A549 (cell line): ENCODE results near the gene AUTS2. TPM values are rescaled to one million over a fixed set of nuclear protein-coding genes. Genes with fewer than 3 reads are reported as not detected.

Source experiments
- ATAC-seq, 2 experiments: fragments of 200-7000 bp in 1 of 2; fragments of >200 bp in 1 of 2; cut with Nextera tagmentation in 1 of 2; cut with Tn5 transposase in 1 of 2; 3 replicates each; pipeline versions ENCODE4 v1.8.0 to v1.9.1; 2018 to 2020; ENCODE audit warnings: mild to moderate bottlenecking in 1 of 2, moderate library complexity in 1 of 2
- CTCF ChIA-PET: fragments of 300-600 bp; sonication (Branson Sonifier 250); formaldehyde crosslinking; extraction: SDS; loops from one replicate; lab custom pipeline; 2021; ENCODE audit warnings: antibody characterized with exemption, inconsistent platforms; lab: Yijun Ruan, JAX
- POLR2A ChIA-PET: fragments of 350-600 bp; formaldehyde crosslinking; extraction: SDS; loops from one replicate; lab custom pipeline; 2021; ENCODE audit warnings: antibody characterized with exemption, inconsistent platforms; lab: Yijun Ruan, JAX
- DNase-seq, 2 experiments: peaks; one replicate each; pipeline versions ENCODE4 v3.0.0 to v3.0.0-alpha.2; 2011 to 2016; ENCODE audit warnings: low read depth in 1 of 2, low spot score in 1 of 2
- FAIRE-seq: peaks from 2 replicates; lab custom pipeline; 2011; peaks lifted over from hg19 to GRCh38; lab: Jason Lieb, UNC
- H3K27ac ChIP-seq, 2 experiments: fragments of >200 bp; sonication (Bioruptor Twin); formaldehyde crosslinking; 3 replicates each; pipeline ENCODE4 v1.5.1; 2016 to 2017
- H3K4me1 ChIP-seq: fragments of >200 bp; sonication (Bioruptor Twin); formaldehyde crosslinking; 3 replicates; pipeline ENCODE4 v1.6.1; 2016
- H3K4me2 ChIP-seq: fragments of >200 bp; sonication (Bioruptor Twin); formaldehyde crosslinking; 3 replicates; pipeline ENCODE4 v1.6.1; 2016
- H3K4me3 ChIP-seq: fragments of >200 bp; sonication (Bioruptor Twin); formaldehyde crosslinking; 3 replicates; pipeline ENCODE4 v1.5.1; 2016
- H3K9me3 ChIP-seq: fragments of >200 bp; sonication (Bioruptor Twin); formaldehyde crosslinking; 3 replicates; pipeline ENCODE4 v1.6.1; 2016
- ATOH8 ChIP-seq: fragments of 250-450 bp; sonication (Bioruptor Pico); IDR thresholded peaks from 2 replicates; pipeline ENCODE4 v1.5.0; 2020; ENCODE audit warnings: low read depth, mild to moderate bottlenecking, moderate library complexity
- BHLHE40 ChIP-seq: IDR thresholded peaks from 2 replicates; pipeline ENCODE4 v1.6.1; 2012; ENCODE audit warnings: low read depth, low read length, inconsistent platforms
- FOSB ChIP-seq: fragments of 250-450 bp; sonication (Bioruptor Pico); IDR thresholded peaks from 2 replicates; pipeline ENCODE4 v1.5.0; 2020; ENCODE audit warnings: mild to moderate bottlenecking, moderate library complexity
- FOSL2 ChIP-seq, 2 experiments: fragments of 450-650 bp in 1 of 2; fragments of >200 bp in 1 of 2; sonication (Bioruptor Twin) in 1 of 2; formaldehyde crosslinking; IDR thresholded peaks; 2 replicates each; pipeline versions ENCODE4 v1.5.0 to v1.6.1; 2016 to 2020; ENCODE audit warnings: mild to moderate bottlenecking in 1 of 2, moderate library complexity in 1 of 2
- FOXS1 ChIP-seq: fragments of 250-450 bp; sonication (Bioruptor Pico); IDR thresholded peaks from 2 replicates; pipeline ENCODE4 v1.5.0; 2020; ENCODE audit warnings: mild to moderate bottlenecking, moderate library complexity
- GATA3 ChIP-seq: IDR thresholded peaks from 2 replicates; pipeline ENCODE4 v1.6.1; 2012; ENCODE audit warnings: borderline replicate concordance
- HMGXB4 ChIP-seq: fragments of 250-450 bp; sonication (Bioruptor Pico); IDR thresholded peaks from 2 replicates; pipeline ENCODE4 v1.5.0; 2021; ENCODE audit warnings: mild to moderate bottlenecking, moderate library complexity, borderline replicate concordance
- HOXA7 ChIP-seq: fragments of 250-450 bp; sonication (Bioruptor Pico); IDR thresholded peaks from 2 replicates; pipeline ENCODE4 v1.5.0; 2020; ENCODE audit warnings: mild to moderate bottlenecking, moderate library complexity
- HOXB13 ChIP-seq: fragments of 250-450 bp; sonication (Bioruptor Pico); IDR thresholded peaks from 2 replicates; pipeline ENCODE4 v1.5.0; 2020; ENCODE audit warnings: low read depth, mild to moderate bottlenecking, moderate library complexity
- HOXB5 ChIP-seq: fragments of 250-450 bp; sonication (Bioruptor Pico); IDR thresholded peaks from 2 replicates; pipeline ENCODE4 v1.5.0; 2020; ENCODE audit warnings: mild to moderate bottlenecking, moderate library complexity
- JUNB ChIP-seq: fragments of >200 bp; sonication (Bioruptor Twin); formaldehyde crosslinking; IDR thresholded peaks from 2 replicates; pipeline ENCODE4 v1.6.1; 2016
- KDM1A ChIP-seq: fragments of 200-600 bp; sonication (generic); IDR thresholded peaks from 2 replicates; pipeline ENCODE4 v1.6.1; 2016; ENCODE audit warnings: low read depth, mild to moderate bottlenecking
- NPAS2 ChIP-seq: fragments of 250-450 bp; sonication (Bioruptor Pico); IDR thresholded peaks from 2 replicates; pipeline ENCODE4 v1.8.0; 2022; ENCODE audit warnings: mild to moderate bottlenecking, moderate library complexity, borderline replicate concordance
- NR3C1 ChIP-seq: fragments of >200 bp; sonication (Bioruptor Twin); formaldehyde crosslinking; IDR thresholded peaks from 3 replicates; pipeline ENCODE4 v1.6.1; 2017
- PHF8 ChIP-seq: fragments of 200-600 bp; sonication (generic); IDR thresholded peaks from 2 replicates; pipeline ENCODE4 v1.6.1; 2016; ENCODE audit warnings: low read depth, mild to moderate bottlenecking, antibody characterized with exemption, moderate library complexity, borderline replicate concordance
- POLR2AphosphoS2 ChIP-seq: conservative IDR thresholded peaks from 2 replicates; pipeline ENCODE4 v1.6.1; 2012; ENCODE audit warnings: low read length, improper control_type of control experiment, inconsistent platforms
- RAD21 ChIP-seq, 2 experiments: fragments of >200 bp in 1 of 2; sonication (Bioruptor Twin) in 1 of 2; formaldehyde crosslinking in 1 of 2; IDR thresholded peaks in 1 of 2; conservative IDR thresholded peaks in 1 of 2; 2 replicates in 1 of 2; 3 replicates in 1 of 2; pipeline ENCODE4 v1.6.1; 2012 to 2018; ENCODE audit warnings: inconsistent platforms in 1 of 2
- RARB ChIP-seq: fragments of 250-450 bp; sonication (Bioruptor Pico); IDR thresholded peaks from 2 replicates; pipeline ENCODE4 v1.8.0; 2021; ENCODE audit warnings: mild to moderate bottlenecking, moderate library complexity
- RNF2 ChIP-seq: fragments of 200-600 bp; sonication (generic); IDR thresholded peaks from 2 replicates; pipeline ENCODE4 v1.6.1; 2016; ENCODE audit warnings: low read depth, mild to moderate bottlenecking, antibody characterized with exemption, moderate library complexity, borderline replicate concordance
- TFCP2L1 ChIP-seq: fragments of 250-450 bp; sonication (Bioruptor Pico); IDR thresholded peaks from 2 replicates; pipeline ENCODE4 v1.5.0; 2021; ENCODE audit warnings: mild to moderate bottlenecking
- USF2 ChIP-seq: fragments of 450-650 bp; IDR thresholded peaks from 2 replicates; pipeline ENCODE4 v1.6.1; 2014; ENCODE audit warnings: antibody characterized with exemption
- ZFP36 ChIP-seq: fragments of 450-650 bp; IDR thresholded peaks from 2 replicates; pipeline ENCODE4 v1.6.1; 2014; ENCODE audit warnings: borderline replicate concordance; ENCODE audit not compliant: partially characterized antibody
- WGBS: methylation state at CpG from one replicate; pipeline ENCODE4 v1.1.6; 2017; ENCODE audit errors: missing lambda C conversion rate; 5-methylcytosine and 5-hydroxymethylcytosine counted together
- polyA plus RNA-seq, 4 experiments: library from polyadenylated mRNA; depleted of rRNA in 3 of 4; stranded (reverse); fragments of >200 nt; fragmentation: RNase III in 1 of 4; extraction: RNeasy Plus Mini Kit Qiagen cat#74134 plus additional on column Dnase treatment in 1 of 4; gene quantifications; 2 replicates in 3 of 4; 3 replicates in 1 of 4; pipeline ENCODE4 v1.2.3, GENCODE V29; 2011 to 2017

The AUTS2 gene
- polyA plus RNA-seq, 2 of the 4 experiments (the other 2 are of a cell fraction) = 1.6 to 3.6 TPM

DNA sequence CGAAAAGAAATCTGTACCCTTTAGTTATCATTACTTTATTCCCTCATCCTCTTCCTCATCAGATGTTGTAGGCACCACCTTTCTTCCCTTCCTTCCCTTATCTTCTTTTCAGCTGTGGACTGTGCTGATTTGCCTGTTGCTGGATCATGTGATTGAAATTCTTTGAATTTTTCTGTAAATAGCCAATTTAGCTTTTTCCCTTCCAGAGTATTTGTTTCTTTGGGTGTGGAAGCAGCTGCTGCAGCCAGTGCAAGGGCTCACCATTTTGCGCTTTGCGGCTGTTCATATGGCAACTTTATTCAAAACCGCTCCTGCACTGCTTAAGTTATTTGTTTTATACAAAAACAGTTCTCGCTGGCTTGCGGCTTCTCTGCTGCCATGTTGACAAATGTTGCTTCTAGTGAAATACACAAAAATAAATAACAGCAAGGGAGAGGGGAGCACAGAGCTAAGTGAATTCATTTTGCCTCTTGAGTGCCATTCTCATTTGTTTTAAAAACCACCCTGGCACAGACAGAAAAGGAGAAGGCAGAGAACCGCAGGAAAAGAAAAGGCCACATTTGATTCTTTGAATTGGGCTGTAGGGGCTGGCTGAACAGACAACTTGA, 151.2 kb downstream of the AUTS2 start (continued):
- no peak for TF ChIP-seq USF2
- no peak for TF ChIP-seq NPAS2 (CRISPR knock-in tag)

- WGBS = 59% methylated on average over 4 of the region's 4 CpGs
- no peaks in the 10 kb centered on the region for H3K9me3 ChIP-seq
- no peak overlapping the region for H3K4me3 ChIP-seq
- no peak for ATAC-seq
- FAIRE-seq = no peak
- no peak for DNase-seq
- POLR2A ChIA-PET = no interaction called here
- H3K4me1 ChIP-seq = peaks cover 8% of the 10 kb centered on the region; the same call in 2 of the 3 replicates
- TF ChIP-seq NR3C1 = no peak
- no peak for TF ChIP-seq HOXB5 (CRISPR knock-in tag)
- TF ChIP-seq NPAS2 (CRISPR knock-in tag) = no peak
- no peak overlapping the region for H3K27ac ChIP-seq
- CTCF ChIA-PET = interaction anchor here (1.4 kb wide), 1 partner anchor 20 kb away, joined by 3 read pairs; no protein-coding TSS in a partner anchor
- no peak overlapping the region for H3K4me2 ChIP-seq
These were observed 151.7 kb downstream of the AUTS2 start for GRCh38 chr7:69749994-69750393.

- DNase-seq = no peak
- POLR2A ChIA-PET = no interaction called here
- FAIRE-seq = no peak
- Histone ChIP-seq H3K4me3 (no peak overlapping the region), H3K9me3 (no peaks in the 10 kb centered on the region), H3K27ac (no peak overlapping the region), H3K4me1 (peaks cover 8% of the 10 kb centered on the region; the same call in 2 of the 3 replicates)
- WGBS = 13% methylated on average over 1 of the region's 1 CpG
- ATAC-seq = no peak
- TF ChIP-seq PHF8 = no peak
- TF ChIP-seq TFCP2L1 = no peak
- TF ChIP-seq NR3C1 = no peak
- TF ChIP-seq HMGXB4 (CRISPR knock-in tag) = no peak
- TF ChIP-seq FOXS1 (CRISPR knock-in tag) = no peak
- TF ChIP-seq HOXB13 (CRISPR knock-in tag) = no peak
- TF ChIP-seq BHLHE40 = no peak
- no peak for TF ChIP-seq POLR2AphosphoS2
- TF ChIP-seq, all 56 proteins: peak for 0
- H3K4me2 ChIP-seq = no peak overlapping the region
- CTCF ChIA-PET = no interaction called here
These were observed 152.8 kb downstream of the AUTS2 start for GRCh38 chr7:69751026-69751425.

DNA sequence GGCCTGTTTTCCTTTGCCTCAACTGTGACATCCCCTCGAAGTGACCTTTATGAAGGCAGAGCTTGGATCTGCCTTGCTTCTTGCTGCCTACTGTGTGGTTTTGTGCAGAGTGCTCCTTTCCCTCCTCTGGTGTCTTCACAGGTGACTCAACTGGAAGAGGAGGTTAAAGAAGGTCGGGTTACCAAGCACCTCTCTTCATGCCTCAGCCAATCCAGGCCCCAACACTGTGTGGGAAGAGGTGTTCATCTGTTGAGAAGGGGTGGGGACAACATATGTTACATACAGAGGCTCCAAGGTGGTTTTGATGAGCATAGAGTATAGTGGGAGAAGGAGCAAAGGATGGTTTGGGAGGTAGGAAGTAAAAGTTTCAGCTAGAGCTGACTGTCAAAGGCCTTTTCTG, 155.7 kb downstream of the AUTS2 start:
- CTCF ChIA-PET = interaction anchor here (0.8 kb wide), 1 partner anchor 19 kb away, joined by 4 read pairs; no protein-coding TSS in a partner anchor
- no peak for ATAC-seq

DNA sequence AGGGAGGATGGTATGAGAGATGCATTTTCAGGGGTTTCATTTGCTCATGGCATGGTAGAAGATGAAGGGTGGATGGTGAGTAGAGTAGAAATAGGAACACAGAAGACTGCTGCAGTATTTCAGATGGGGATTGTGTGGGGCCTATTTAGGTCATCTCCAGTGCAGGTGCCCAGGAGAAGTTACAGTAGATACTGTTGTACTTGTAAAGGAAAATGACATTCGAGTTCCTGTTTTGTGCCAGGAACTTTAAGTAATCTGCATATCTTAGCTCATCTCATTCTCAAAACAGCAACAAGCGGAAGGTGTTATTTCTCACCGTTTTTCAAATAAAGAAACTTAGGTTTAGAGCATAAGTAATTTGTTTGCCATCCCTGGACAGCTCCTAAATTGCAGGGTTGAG, 156.2 kb downstream of the AUTS2 start:
- Histone ChIP-seq H3K9me3 (no peaks in the 10 kb centered on the region), H3K4me2 (no peak overlapping the region), H3K4me1 (peaks cover 16% of the 10 kb centered on the region; the same call in 2 of the 3 replicates)
- DNase-seq (no peak), FAIRE-seq (no peak)
- CTCF ChIA-PET = no interaction called here
- 38% methylated on average over 3 of the region's 3 CpGs for WGBS
- TF ChIP-seq FOXS1 (CRISPR knock-in tag) (no peak), GATA3 (no peak), RARB (CRISPR knock-in tag) (no peak), KDM1A (no peak), RAD21 (conservative IDR thresholded peaks at IDR 0.05 in 1 of 2, IDR thresholded peaks at IDR 0.05 in 1 of 2) (no peak), RNF2 (no peak), ATOH8 (CRISPR knock-in tag) (no peak), TFCP2L1 (no peak), FOSB (CRISPR knock-in tag) (no peak), JUNB (no peak)
- TF ChIP-seq, all 56 proteins: peak for 0
- ATAC-seq = no peak
- POLR2A ChIA-PET = no interaction called here
- Histone ChIP-seq H3K27ac (no peak overlapping the region), H3K4me3 (no peak overlapping the region)

More for the DNA sequence above, 155.7 kb downstream of the AUTS2 start:
- Histone ChIP-seq H3K4me3 (no peak overlapping the region), H3K27ac (no peak overlapping the region), H3K4me2 (no peak overlapping the region), H3K9me3 (no peaks in the 10 kb centered on the region), H3K4me1 (peaks cover 21% of the 10 kb centered on the region; the same call in 2 of the 3 replicates)
- no peak for TF ChIP-seq ZFP36
- TF ChIP-seq PHF8 = no peak
- TF ChIP-seq HOXB5 (CRISPR knock-in tag) = no peak
- TF ChIP-seq HOXA7 (CRISPR knock-in tag) = no peak
- no peak for TF ChIP-seq NPAS2 (CRISPR knock-in tag)
- TF ChIP-seq FOSL2 (IDR thresholded peaks at IDR 0.05) = no peak
- TF ChIP-seq FOSL2 (CRISPR knock-in tag; IDR thresholded peaks at IDR 0.05) = no peak
- no peak for TF ChIP-seq BHLHE40
- 8% methylated on average over 2 of the region's 2 CpGs for WGBS
- POLR2A ChIA-PET = no interaction called here
- DNase-seq = no peak
- FAIRE-seq = no peak
